ENCODE measurements around the gene NKAIN4.

The NKAIN4 gene

GRCh38 chr20:63194007-63194796, 60.1 kb downstream of the NKAIN4 start:
- no peak for DNase-seq (ENCODE audit: low read depth)

GRCh38 chr20:63192721-63193120, 61.5 kb downstream of the NKAIN4 start:
- no peak for DNase-seq (ENCODE audit: low read depth)

- no peak for DNase-seq (ENCODE audit: low read depth)
Observed at GRCh38 chr20:63191400-63191799, 62.9 kb downstream of the NKAIN4 start.

GRCh38 chr20:63190828-63191227, 63.4 kb downstream of the NKAIN4 start:
- DNase-seq (ENCODE audit: low read depth), result no peak

All from stimulated activated CD8-positive, alpha-beta memory T cell treated with anti-CD3 and anti-CD28 coated beads, Interleukin-7, amount 100 ng/mL, for 24 hours (primary cell).